ENCODE results near the gene JTB.

JTB gene

DNA sequence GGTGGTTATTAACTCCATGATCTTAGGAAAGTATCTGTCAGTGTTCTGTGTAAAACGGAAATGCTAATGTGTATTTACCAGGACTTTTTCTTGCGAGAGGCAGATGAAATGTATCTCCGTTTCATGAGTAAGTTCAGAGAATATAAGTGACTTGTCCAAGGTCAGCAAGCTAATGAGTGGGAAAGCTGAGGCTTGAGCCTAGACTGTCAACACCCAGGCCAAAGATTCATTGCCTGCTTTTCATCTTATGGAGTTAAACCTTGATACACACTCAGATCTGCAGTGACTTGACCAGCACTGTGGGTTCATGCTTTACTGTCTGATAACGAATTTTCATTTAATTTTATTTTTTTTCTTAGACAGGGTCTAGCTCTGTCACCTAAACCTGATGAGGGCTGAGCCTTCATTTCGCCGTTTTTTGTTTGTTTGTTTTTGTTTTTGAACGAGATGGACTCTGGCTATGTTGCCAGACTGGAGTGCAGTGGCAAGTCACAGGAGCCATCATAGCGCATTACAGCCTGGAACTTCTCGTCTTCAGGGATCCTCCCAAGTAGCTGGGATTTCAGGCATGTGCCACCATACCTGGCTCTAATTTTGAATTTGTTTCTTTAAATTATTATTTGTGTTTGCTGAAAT, 918 bp upstream of the JTB start:
- DNase-seq, result peak; percentile 62

DNA sequence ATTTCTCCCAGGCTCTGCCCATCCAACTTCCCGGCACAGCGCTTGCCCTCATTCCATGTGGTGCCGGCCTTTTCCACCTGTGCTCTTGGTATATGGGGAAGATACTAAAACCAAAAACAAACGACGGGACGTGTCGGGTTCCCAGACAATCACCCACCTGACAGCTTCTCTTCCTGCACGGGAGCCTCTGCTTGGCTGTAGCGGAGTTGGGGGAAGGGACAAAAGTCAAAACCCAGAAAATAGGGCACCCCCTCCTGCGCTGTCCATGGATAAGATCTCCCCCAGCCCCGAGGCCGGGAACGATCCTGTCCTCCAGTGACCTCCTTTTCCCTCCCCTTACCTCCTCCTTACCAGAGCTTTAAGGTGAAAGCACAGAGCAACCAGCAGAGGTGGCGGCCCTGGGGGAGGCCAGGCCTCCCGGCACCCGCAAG, 640 bp downstream of the JTB start:
- DNase-seq, result no peak

DNA sequence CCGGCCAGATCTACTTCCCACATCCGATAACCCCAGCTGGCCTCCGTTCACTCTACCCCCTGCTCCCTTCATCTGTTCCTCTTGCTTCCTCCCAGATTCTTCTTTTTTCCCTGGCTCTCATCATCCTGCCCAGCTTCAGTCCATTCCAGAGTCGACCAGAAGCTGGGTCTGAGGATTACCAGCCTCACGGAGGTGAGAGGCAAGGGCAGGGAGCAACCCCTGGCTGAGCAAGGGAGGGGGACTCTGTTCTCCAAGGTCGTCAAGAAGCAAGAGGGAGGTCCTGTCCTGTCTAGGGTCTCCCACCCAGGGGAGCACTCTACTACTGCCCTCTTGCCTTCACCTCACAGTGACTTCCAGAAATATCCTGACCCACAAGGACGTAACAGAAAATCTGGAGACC, 3.9 kb downstream of the JTB start:
- DNase-seq, result no peak

DNA sequence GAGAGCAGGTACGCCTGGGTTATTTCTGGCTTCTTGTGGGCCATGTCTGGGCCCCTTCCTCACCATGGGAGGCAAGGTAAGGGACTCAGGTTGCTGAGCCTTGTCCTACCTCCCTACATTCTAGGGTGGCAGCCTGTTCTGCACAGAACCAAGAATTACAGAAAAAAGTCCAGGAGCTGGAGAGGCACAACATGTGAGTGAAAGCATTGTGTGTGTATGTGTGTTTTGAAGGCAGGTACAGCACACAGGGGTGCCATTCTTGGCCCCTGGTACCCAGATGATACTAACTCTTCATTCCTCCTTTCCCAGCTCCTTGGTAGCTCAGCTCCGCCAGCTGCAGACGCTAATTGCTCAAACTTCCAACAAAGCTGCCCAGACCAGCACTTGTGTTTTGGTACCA, 4.4 kb downstream of the JTB start:
- DNase-seq, result no peak

DNA sequence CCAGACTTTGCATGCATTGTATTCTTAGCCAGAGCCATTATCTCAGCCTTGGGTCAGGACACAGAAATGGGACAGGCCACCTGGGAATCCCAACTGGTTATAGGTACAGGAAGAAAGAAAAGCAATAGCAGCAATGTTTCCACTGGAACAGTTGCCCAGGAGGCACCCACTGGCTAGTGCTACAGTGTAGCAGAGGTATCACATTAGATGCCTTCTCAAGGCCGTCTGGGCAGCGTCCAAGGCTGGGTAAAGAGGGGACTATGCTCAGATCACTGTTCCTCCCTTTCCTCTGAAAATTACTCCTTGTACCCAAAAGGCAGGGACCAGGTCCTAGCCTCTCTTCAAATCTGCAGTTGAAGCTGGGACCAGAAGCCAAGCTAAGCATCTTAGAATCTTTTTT, 7.1 kb downstream of the JTB start:
- no peak for DNase-seq

DNA sequence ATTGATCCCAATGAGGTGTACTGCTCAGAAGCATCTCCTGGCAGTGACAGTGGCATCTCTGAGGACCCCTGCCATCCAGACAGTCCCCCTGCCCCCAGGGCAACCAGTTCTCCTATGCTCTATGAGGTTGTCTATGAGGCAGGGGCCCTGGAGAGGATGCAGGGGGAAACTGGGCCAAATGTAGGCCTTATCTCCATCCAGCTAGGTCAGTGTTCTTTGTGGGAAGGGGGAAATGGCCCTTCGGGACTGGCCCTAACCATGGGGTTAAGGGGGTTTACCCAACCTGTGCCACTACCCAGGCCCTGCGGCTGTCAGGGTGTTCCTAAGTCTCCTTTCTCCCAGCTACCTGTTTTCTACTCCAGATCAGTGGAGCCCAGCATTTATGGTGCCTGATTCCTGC, 8.5 kb downstream of the JTB start:
- no peak for DNase-seq

DNA sequence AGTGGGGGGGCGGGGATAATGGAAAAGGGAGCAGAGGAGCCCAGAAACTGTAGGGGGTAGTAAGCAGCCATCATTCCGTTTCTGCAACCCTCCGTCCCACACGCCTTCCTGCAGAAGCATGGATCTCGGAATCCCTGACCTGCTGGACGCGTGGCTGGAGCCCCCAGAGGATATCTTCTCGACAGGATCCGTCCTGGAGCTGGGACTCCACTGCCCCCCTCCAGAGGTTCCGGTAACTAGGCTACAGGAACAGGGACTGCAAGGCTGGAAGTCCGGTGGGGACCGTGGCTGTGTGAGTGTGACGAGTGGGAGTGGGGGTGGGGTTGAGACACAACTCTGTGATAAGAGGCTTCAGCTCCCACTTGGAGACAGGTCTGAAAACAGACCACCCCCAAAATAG, 9.1 kb downstream of the JTB start:
- DNase-seq, result no peak

DNA sequence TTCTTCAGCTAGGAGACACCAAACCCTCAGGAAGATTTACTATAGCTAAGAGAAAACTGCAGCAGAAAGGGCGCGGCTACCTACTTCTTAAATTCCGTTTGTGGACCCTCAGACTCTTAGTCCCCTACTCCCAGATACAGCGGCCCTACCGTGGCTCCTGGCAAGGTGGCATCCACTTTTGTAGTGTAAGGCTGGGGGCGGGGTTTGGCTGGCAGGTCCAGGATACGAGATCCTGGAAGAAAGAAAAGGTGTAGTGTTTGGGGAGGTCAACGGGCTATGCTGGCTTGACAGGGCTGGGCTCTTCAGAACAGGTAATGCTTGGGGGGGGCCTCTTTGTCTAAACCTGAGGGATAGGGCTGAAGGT, 9.5 kb downstream of the JTB start:
- no peak for DNase-seq

DNA sequence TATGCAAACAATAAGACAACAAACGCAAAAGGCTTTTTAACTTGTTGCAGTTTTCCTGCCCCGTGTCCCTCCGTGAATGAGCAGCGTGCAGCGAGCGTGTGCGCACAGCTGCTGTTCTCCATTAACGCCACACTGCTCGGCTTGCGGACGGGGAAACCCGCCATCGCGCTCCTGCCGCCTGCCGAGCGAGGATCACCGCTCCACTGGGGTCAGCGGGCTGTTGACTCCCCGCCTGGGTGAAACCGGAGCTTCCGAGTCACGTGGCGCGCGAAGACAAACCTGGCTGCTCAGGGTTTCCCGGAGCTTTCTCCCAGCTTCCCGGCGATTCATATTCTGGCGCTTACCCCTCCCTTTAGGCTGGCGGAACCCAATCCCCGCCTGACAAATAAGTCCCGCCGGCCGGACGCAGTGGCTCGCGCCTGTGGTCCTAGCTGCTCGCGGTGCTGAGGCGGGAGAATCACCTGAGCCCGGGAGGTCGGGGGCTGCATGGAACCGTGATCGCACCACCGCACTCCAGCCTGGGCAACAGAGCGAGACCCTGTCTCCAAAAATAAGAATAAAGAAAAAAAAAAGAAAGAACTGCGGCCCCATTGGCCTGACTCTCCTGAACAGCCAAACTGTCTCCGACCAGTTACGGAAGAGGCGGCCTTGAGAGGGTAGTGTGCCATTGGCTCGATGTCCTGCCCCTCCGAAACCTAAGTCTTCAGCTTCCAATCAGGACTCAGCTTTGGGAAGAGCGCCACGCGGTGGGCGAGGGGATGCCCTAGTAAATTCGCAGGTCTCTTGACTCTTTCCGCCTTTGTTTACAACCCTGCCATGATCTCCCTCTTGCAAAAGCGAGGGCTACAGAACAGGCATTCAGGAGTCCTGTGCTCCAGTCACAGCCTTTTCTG, 10.1 kb downstream of the JTB start, which contains the start of gene CREB3L4:
TSS of gene CREB3L4 (plus strand) at position 796 of the 893 bp plus-strand sequence. CDS start 624 bp downstream, outside the sequence.
- DNase-seq, result peak; percentile 100

DNA sequence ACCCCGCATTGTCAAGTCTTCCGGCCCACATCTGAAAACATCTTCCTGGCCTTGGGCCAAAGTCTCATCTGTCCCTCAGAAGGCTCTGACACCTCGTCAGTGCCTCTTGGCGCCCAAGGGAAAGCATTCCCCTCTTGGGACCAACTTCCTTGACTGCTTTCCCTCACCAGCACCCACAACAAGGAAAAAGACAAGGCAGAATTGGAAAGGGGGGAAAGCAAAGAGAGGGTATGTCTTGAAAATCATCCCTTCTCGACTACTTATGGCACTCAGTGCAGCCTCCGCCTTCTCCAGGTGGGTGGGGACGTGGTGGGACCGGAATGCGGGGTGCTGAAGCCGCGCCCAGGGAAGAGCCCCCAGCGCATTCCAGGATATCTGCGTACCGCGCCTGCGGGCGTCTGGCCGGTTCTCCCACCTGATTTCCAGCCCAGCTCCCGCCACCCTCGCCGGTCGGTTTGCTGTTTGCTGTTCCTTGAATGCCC, 13.6 kb downstream of the JTB start:
- DNase-seq, result no peak

DNA sequence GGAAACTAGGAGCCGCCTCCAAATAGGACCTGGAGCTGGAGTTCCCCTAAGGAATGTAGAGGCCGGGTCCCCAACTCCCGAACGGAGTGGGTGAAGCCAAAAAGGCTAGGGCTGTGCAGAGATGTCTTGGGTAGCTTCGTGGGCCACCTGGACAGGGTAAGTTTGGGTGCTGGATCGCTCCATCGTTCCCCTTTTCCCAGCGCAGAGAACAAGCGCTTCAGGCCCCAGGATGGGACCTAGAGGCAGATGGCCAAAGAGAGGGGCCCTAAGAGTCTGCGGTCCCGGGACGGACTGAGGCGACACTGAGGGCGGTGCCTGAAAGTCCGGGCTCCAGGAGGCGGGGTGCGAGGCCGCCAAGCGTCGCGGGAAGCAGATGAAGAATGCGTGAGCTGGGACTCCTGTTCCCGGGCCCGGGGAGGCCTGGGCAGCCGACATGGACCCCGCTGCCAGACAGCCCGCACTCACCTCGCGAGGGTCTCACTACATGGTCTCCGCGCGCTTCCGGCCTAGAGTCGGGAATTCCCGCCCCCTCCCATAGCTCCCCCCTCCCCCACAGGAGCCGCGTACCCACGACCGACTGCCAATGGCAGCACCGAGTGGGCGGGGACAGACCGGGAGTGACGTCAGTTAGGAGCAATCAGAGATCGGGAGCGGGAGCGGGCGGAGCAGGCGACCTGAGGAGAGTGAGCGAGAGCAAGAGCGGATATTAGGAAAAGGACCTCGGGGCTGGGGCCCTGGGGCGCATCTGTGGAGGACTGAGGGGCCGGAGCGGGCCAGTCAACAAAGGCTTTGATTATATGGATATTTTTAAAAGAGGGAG, 14.2 kb downstream of the JTB start, which contains the start of gene SLC39A1:
TSS of gene SLC39A1 (minus strand) at position 508 of the 820 bp plus-strand sequence. CDS start 822 bp downstream, outside the sequence.
- peak; percentile 99 for DNase-seq

DNA sequence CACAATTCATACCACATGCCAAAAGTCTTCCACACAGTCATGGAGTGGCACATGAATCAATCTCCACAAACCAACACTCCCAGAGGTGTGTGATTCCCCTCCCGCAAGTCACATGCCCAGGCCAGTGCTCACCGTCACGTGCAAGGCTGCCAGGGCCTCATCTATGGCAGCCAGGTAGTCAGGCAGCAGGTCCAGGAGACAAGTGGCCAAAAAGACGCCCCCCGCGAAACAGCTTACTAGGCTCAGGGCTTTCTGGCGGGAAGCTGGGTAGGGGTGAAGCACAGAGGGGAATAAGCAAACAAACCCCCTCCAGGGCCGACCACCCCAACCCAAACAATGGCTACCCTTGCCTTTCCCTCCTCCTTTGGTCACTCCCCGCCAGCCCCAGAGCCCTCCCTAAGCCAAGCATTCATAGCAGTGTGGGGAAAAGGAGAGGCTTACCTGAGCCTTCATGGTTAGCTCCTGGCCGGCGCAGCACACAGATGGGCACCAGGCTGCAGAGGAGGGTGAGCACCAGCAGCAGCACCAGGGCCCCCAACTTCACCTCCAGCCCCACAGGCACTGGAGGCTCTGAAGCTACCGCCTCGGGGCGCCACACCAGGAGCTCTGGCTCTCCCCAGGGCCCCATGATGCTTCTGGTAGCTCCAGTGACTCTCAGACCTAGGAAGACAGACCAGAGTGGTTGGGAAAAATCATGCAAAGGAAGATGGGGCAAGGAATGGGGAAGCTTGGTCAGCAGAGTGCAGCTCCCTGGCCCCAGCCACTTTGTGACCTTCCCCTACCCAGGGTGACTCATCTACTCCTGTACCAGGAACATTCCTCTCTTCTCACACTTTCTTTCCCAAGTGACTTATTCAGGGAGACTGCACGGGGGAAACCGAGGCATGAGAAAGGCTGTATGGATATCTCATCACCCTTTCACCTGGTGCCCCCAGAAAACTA, 15.1 kb downstream of the JTB start:
- no peak for DNase-seq

DNA sequence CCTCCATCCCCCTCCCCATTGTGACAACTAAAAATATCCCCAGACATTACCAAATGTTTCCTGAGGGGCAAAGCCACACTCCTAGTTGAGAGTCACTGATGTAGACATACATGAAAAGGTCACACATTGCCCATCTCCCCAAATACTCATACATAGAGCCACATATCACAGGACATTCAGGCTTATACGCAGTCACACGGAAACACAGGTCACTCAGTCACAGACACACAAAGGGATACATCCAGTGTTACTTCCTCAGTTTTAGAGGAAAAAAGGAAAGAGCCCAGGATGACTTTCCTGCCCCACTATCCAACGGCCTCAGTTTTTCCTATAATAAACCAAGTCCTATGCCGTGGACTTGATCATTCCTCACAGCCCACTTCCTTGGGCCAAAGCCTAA, 16.1 kb downstream of the JTB start:
- DNase-seq, result no peak

DNA sequence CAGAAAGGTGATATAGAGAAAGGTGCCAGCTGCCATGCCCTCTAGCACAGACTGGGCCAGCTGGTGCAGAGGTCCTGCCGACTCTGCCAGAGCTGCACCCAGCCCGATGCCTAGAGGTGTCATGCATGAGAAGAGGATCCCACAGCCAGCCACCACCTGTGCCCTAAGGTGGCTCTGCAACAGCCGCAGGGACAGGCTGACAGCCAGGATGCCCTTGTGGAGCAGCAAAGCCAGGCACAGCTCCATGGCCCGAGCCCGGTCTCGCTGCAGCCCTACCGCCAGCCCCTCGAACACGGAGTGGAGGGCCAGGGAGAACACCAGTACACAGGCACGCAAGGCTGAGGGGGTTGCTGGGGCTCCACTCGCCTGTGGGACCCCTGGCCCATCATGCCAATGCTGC, 17.3 kb downstream of the JTB start:
- no peak for DNase-seq

DNA sequence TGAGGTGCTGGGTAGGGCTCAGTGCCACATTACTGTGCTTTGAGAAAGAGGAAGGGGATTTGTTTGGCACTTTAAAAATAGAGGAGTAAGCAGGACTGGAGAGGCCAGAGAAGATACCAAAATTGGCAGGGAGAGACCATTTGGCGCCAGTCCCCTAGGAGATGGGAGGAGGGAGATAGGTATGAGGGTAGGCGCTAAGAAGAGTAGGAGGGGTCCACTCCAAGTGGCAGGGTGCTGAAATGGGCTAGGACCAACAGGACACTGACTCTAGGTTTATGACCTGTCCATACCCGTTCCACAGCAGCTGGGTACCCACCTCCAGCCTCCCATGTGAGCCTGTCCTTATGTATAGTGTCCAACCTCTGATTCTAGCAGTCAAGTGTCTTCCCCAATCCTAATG, 18.0 kb downstream of the JTB start:
- no peak for DNase-seq

DNA sequence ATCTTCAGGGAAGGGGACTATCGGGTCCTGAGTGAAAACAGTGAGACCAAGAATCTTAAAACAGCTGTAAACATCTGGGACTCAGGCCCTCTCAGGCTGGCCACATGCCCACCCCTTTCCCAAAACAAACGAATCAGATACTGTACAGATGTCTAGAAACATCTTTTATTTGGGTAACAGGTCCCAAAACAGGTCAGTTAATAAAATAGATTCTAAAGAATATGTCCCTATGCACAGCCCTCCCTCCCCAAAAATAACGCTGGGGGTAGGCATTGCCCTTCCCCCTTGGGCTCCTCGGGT, 18.6 kb downstream of the JTB start:
- DNase-seq, result no peak

DNA sequence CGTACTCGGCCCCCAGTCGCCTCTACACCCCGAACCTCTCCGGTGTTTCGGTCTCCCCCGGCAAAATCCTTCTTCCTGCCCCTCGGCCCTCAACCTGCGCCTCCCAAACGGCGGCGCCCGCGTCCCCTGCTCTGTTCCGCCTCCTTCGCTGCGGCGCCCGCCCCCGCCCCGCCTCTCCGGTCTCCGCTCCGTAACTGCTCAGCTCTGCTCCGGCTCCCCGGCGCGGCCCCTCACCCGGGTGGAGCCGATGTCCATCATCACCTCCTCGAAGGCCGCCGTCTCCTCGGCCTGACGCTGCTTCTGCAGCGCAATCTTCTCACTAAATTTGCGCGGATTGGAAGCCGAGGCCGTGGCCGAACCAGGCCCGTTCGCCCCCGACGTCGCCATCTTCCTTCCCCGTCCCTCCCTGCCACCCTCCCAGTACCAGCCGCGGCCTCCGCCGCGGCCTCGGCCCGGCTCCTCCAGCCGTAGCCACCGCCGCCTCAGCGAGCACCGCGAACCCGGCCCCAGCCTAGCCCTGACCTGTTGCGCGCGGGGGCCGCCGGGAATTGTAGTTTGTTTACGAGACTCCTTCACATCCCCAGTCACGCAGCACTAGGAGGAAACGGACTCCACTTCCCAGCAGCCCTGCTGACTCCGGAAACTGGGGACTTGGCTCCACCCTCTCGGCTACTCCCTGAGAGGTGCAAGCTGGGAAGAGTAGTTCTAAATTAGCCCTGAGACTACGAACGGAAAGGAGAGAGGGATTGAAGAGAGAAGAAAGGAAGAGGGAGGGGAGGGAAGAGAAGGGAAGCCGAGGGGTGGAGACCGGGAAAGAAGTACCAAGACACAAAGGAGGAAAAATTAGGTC, 19.1 kb downstream of the JTB start, which contains the start of gene CRTC2:
TSS of gene CRTC2 (minus strand) at position 502 of the 850 bp plus-strand sequence. CDS start at position 387, 115 bp downstream.
- DNase-seq, result peak; percentile 100

DNA sequence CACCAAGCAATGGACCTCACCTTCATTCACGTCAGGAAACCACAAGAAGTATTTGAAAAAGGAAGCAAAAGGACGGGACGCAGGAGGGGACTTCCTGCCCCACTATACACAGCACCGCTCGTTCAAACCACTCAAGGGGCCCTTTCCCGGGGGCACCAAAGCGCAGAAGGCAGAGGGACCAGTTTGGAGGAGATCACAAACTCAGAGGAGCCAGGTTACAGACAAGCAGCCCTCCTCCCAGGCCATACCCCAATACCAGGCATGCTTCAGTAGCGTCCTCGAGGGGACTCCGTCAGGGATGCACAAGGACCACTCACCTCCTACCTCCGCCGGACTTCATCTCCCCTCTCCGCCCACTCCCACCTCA, 19.7 kb downstream of the JTB start:
- DNase-seq, result no peak

DNA sequence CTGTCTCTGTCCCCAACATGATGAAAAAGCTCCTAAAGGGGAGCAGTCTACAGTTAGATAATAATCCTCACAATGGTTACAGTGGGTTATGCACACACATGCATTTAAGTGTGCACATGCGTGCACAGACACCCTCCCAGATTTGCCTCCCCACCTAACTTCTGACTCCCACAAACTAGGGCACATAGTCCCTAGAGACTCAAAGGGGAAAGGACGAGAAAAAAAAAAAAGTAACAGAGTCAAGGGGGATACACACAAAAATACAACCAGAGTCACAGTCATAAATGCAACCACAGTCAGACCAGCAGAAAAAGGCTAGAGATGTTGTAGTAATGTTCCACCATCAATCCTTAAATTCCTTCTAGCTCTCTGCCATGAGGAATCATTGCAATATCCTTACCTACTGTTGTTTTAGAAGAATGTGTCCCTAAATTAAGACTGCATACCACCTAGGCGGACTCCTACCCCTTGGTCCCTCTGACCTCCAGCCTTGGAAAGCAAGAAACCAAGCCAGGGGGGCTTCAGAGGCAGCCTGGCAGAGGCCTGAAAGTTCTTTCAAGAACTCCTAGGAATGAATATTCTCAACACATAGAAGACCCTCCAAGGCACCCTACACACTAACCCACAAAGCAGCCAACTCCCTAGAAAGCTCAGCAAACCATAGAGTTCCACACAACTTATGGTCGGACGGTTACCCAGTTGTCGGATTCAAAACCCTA, 20.3 kb downstream of the JTB start:
- no peak for DNase-seq

DNA sequence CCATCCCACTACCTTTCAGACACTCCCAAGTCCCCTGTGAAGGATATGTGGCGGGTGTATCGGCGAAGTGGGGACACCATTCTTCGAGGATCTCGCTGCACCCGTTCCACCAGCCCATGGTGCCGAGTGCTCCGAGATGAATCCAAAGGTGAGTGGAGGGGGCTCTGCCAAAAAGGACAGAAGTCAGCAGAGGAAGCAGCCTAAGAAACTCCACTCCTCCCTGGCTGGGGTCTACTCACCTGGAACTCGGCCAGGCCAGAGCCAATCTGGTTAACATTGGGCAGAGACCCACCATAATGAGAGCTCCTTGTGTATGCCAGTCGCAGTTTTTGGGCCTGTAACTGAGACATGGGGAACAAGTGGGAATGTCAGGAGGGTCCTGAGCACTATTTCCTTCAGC, 22.6 kb downstream of the JTB start:
- no peak for DNase-seq
